ENCODE results near the gene CDKAL1.
A peak's percentile ranks its signal among the peaks of the same experiment; 100 is the strongest.
"Not testable (repeated sequence)": the region's sequence is repeated elsewhere in the genome, so short reads cannot be mapped to it uniquely, and the experiment has no call there.

CDKAL1 gene

GRCh38 chr6:20584100-20584731 lies 50.0 kb downstream of the CDKAL1 start:
- no peaks in the 10 kb centered on the region for H3K4me1 ChIP-seq
- no peak overlapping the region for H3K9ac ChIP-seq
- no peak for TF ChIP-seq CTCF (IDR thresholded peaks at IDR 0.05)
- no peaks in the 10 kb centered on the region for H3K36me3 ChIP-seq (ENCODE audit: control insufficient read depth, insufficient read depth, low read length)
- no peaks in the 10 kb centered on the region for H3K27me3 ChIP-seq (ENCODE audit: control insufficient read depth, insufficient read depth, low read length)
- no peaks in the 10 kb centered on the region for H3K9me3 ChIP-seq (ENCODE audit: control insufficient read depth, low read length)
- H3K4me2 ChIP-seq (ENCODE audit: low read length) = no peak overlapping the region
- H3K79me2 ChIP-seq = no peaks in the 10 kb centered on the region
- H3K4me3 ChIP-seq (ENCODE audit: low read depth, low read length) = no peak overlapping the region
- H3K27ac ChIP-seq = no peak overlapping the region
- no peak overlapping the region for H2AFZ ChIP-seq

GRCh38 chr6:20589266-20589665 lies 55.0 kb downstream of the CDKAL1 start:
- H3K79me2 ChIP-seq = no peaks in the 10 kb centered on the region
- TF ChIP-seq CTCF (IDR thresholded peaks at IDR 0.05) = no peak
- H3K27me3 ChIP-seq (ENCODE audit: control insufficient read depth, insufficient read depth, low read length) = no peaks in the 10 kb centered on the region
- no peaks in the 10 kb centered on the region for H3K9me3 ChIP-seq (ENCODE audit: control insufficient read depth, low read length)
- no peak overlapping the region for H3K27ac ChIP-seq
- no peaks in the 10 kb centered on the region for H3K4me1 ChIP-seq
- H3K4me2 ChIP-seq (ENCODE audit: low read length) = peak overlapping the region; percentile 11
- no peak overlapping the region for H2AFZ ChIP-seq
- no peak overlapping the region for H3K4me3 ChIP-seq (ENCODE audit: low read depth, low read length)
- no peak overlapping the region for H3K9ac ChIP-seq
- no peaks in the 10 kb centered on the region for H3K36me3 ChIP-seq (ENCODE audit: control insufficient read depth, insufficient read depth, low read length)

GRCh38 chr6:20590476-20590875 lies 56.2 kb downstream of the CDKAL1 start:
- not testable (repeated sequence) for H2AFZ ChIP-seq; H3K9me3 ChIP-seq (ENCODE audit: control insufficient read depth, low read length); H3K4me3 ChIP-seq (ENCODE audit: low read depth, low read length); H3K36me3 ChIP-seq (ENCODE audit: control insufficient read depth, insufficient read depth, low read length); H3K4me1 ChIP-seq; H3K27ac ChIP-seq; H3K79me2 ChIP-seq; H3K9ac ChIP-seq; H3K4me2 ChIP-seq (ENCODE audit: low read length); H3K27me3 ChIP-seq (ENCODE audit: control insufficient read depth, insufficient read depth, low read length)

GRCh38 chr6:20594299-20594853 lies 60.1 kb downstream of the CDKAL1 start:
- H3K4me2 ChIP-seq (ENCODE audit: low read length); H2AFZ ChIP-seq; H3K9ac ChIP-seq; H3K27me3 ChIP-seq (ENCODE audit: control insufficient read depth, insufficient read depth, low read length); H3K4me3 ChIP-seq (ENCODE audit: low read depth, low read length); H3K79me2 ChIP-seq; H3K9me3 ChIP-seq (ENCODE audit: control insufficient read depth, low read length); H3K4me1 ChIP-seq; H3K27ac ChIP-seq; H3K36me3 ChIP-seq (ENCODE audit: control insufficient read depth, insufficient read depth, low read length): not testable (repeated sequence)

- H3K4me1 ChIP-seq = no peaks in the 10 kb centered on the region
These were observed 65.2 kb downstream of the CDKAL1 start for GRCh38 chr6:20599302-20600051.

More at GRCh38 chr6:20599302-20600051, 65.2 kb downstream of the CDKAL1 start:
- Histone ChIP-seq H2AFZ (no peak overlapping the region), H3K27ac (no peak overlapping the region), H3K4me3 (ENCODE audit: low read depth, low read length) (no peak overlapping the region), H3K36me3 (ENCODE audit: control insufficient read depth, insufficient read depth, low read length) (no peaks in the 10 kb centered on the region), H3K27me3 (ENCODE audit: control insufficient read depth, insufficient read depth, low read length) (no peaks in the 10 kb centered on the region), H3K9ac (no peak overlapping the region), H3K4me2 (ENCODE audit: low read length) (no peak overlapping the region), H3K9me3 (ENCODE audit: control insufficient read depth, low read length) (no peaks in the 10 kb centered on the region), H3K79me2 (no peaks in the 10 kb centered on the region)
- no peak for TF ChIP-seq CTCF (IDR thresholded peaks at IDR 0.05)

Data from parathyroid adenoma (tissue), 2 donors.